ENCODE measurements around the gene HOXA6.

Gene HOXA6

GRCh38 chr7:27122077-27122910 lies 25.3 kb downstream of the HOXA6 start:
- DNase-seq (ENCODE audit: low read depth) = no peak

GRCh38 chr7:27121684-27122076 lies 25.9 kb downstream of the HOXA6 start:
- DNase-seq (ENCODE audit: low read depth) = no peak

- DNase-seq (ENCODE audit: low read depth) = no peak
Measured at GRCh38 chr7:27119412-27119911, 28.1 kb downstream of the HOXA6 start.

- no peak for DNase-seq (ENCODE audit: low read depth)
Measured at GRCh38 chr7:27118580-27118979, 29.0 kb downstream of the HOXA6 start.

- DNase-seq (ENCODE audit: low read depth) = no peak
Measured at GRCh38 chr7:27117887-27118491, 29.6 kb downstream of the HOXA6 start.

- no peak for DNase-seq (ENCODE audit: low read depth)
Measured at GRCh38 chr7:27116962-27117886, 30.4 kb downstream of the HOXA6 start.

- no peak for DNase-seq (ENCODE audit: low read depth)
Measured at GRCh38 chr7:27116031-27116961, 31.3 kb downstream of the HOXA6 start.

GRCh38 chr7:27115221-27116026 lies 32.1 kb downstream of the HOXA6 start:
- DNase-seq (ENCODE audit: low read depth) = peak; percentile 84

- no peak for DNase-seq (ENCODE audit: low read depth)
Measured at GRCh38 chr7:27114881-27115220, 32.7 kb downstream of the HOXA6 start.

- DNase-seq (ENCODE audit: low read depth) = no peak
Measured at GRCh38 chr7:27113991-27114769, 33.4 kb downstream of the HOXA6 start.

GRCh38 chr7:27112955-27113949 lies 34.3 kb downstream of the HOXA6 start:
- peak; percentile 22 for DNase-seq (ENCODE audit: low read depth)

GRCh38 chr7:27112361-27112760 lies 35.2 kb downstream of the HOXA6 start:
- no peak for DNase-seq (ENCODE audit: low read depth)

GRCh38 chr7:27111751-27112277 lies 35.8 kb downstream of the HOXA6 start:
- no peak for DNase-seq (ENCODE audit: low read depth)

- DNase-seq (ENCODE audit: low read depth) = peak; percentile 55
Measured at GRCh38 chr7:27111042-27111750, 36.4 kb downstream of the HOXA6 start.

GRCh38 chr7:27110186-27111031 lies 37.2 kb downstream of the HOXA6 start:
- DNase-seq (ENCODE audit: low read depth) = peak; percentile 61

- no peak for DNase-seq (ENCODE audit: low read depth)
Measured at GRCh38 chr7:27109466-27110185, 37.9 kb downstream of the HOXA6 start.
